ENCODE measurements around the gene PARK7.
A peak's percentile ranks its signal among the peaks of the same experiment; 100 is the strongest.

Gene PARK7

GRCh38 chr1:7992885-7993284, 31.4 kb downstream of the PARK7 start:
- H3K9ac ChIP-seq (ENCODE audit: low read depth in 1 of 2, low read length in 2 of 2), result no peak overlapping the region
- no peak overlapping the region for H3K27ac ChIP-seq (ENCODE audit: low read depth in 2 of 2, low read length in 2 of 2)
- no peaks in the 10 kb centered on the region for H3K27me3 ChIP-seq (ENCODE audit: control insufficient read depth in 2 of 2, insufficient read depth in 2 of 2, low read length in 2 of 2)
- no peaks in the 10 kb centered on the region for H3K4me1 ChIP-seq (ENCODE audit: control insufficient read depth in 2 of 2, insufficient read depth in 2 of 2, low read length in 2 of 2)
- H3K36me3 ChIP-seq (ENCODE audit: control insufficient read depth in 2 of 2, insufficient read depth in 2 of 2, low read length in 2 of 2), result peaks cover 0 to 8% of the 10 kb centered on the region in 2 donors
- no peak overlapping the region for H3K4me3 ChIP-seq (ENCODE audit: low read length in 2 of 2)
- H3K9me3 ChIP-seq (ENCODE audit: control insufficient read depth in 2 of 2, low read length in 2 of 2), result no peaks in the 10 kb centered on the region

- no peak overlapping the region for H3K9ac ChIP-seq (ENCODE audit: low read depth in 1 of 2, low read length in 2 of 2)
- no peak overlapping the region for H3K4me3 ChIP-seq (ENCODE audit: low read length in 2 of 2)
- no peak overlapping the region for H3K27ac ChIP-seq (ENCODE audit: low read depth in 2 of 2, low read length in 2 of 2)
- no peaks in the 10 kb centered on the region for H3K9me3 ChIP-seq (ENCODE audit: control insufficient read depth in 2 of 2, low read length in 2 of 2)
- no peaks in the 10 kb centered on the region for H3K4me1 ChIP-seq (ENCODE audit: control insufficient read depth in 2 of 2, insufficient read depth in 2 of 2, low read length in 2 of 2)
- H3K27me3 ChIP-seq (ENCODE audit: control insufficient read depth in 2 of 2, insufficient read depth in 2 of 2, low read length in 2 of 2), result no peaks in the 10 kb centered on the region
- H3K36me3 ChIP-seq (ENCODE audit: control insufficient read depth in 2 of 2, insufficient read depth in 2 of 2, low read length in 2 of 2), result peaks cover 0 to 7% of the 10 kb centered on the region in 2 donors
These were observed 32.3 kb downstream of the PARK7 start for GRCh38 chr1:7993593-7994479.

- peaks cover 0 to 7% of the 10 kb centered on the region in 2 donors for H3K36me3 ChIP-seq (ENCODE audit: control insufficient read depth in 2 of 2, insufficient read depth in 2 of 2, low read length in 2 of 2)
- H3K9ac ChIP-seq (ENCODE audit: low read depth in 1 of 2, low read length in 2 of 2), result no peak overlapping the region
- no peaks in the 10 kb centered on the region for H3K9me3 ChIP-seq (ENCODE audit: control insufficient read depth in 2 of 2, low read length in 2 of 2)
- H3K4me3 ChIP-seq (ENCODE audit: low read length in 2 of 2), result no peak overlapping the region
- H3K4me1 ChIP-seq (ENCODE audit: control insufficient read depth in 2 of 2, insufficient read depth in 2 of 2, low read length in 2 of 2), result no peaks in the 10 kb centered on the region
- H3K27ac ChIP-seq (ENCODE audit: low read depth in 2 of 2, low read length in 2 of 2), result no peak overlapping the region
- H3K27me3 ChIP-seq (ENCODE audit: control insufficient read depth in 2 of 2, insufficient read depth in 2 of 2, low read length in 2 of 2), result no peaks in the 10 kb centered on the region
These were observed 33.3 kb downstream of the PARK7 start for GRCh38 chr1:7994827-7995226.

GRCh38 chr1:7995437-7995836, 33.9 kb downstream of the PARK7 start:
- no peak overlapping the region for H3K27ac ChIP-seq (ENCODE audit: low read depth in 2 of 2, low read length in 2 of 2)
- no peaks in the 10 kb centered on the region for H3K27me3 ChIP-seq (ENCODE audit: control insufficient read depth in 2 of 2, insufficient read depth in 2 of 2, low read length in 2 of 2)
- H3K4me3 ChIP-seq (ENCODE audit: low read length in 2 of 2), result no peak overlapping the region
- no peaks in the 10 kb centered on the region for H3K4me1 ChIP-seq (ENCODE audit: control insufficient read depth in 2 of 2, insufficient read depth in 2 of 2, low read length in 2 of 2)
- H3K36me3 ChIP-seq (ENCODE audit: control insufficient read depth in 2 of 2, insufficient read depth in 2 of 2, low read length in 2 of 2), result peaks cover 0 to 2% of the 10 kb centered on the region in 2 donors
- H3K9me3 ChIP-seq (ENCODE audit: control insufficient read depth in 2 of 2, low read length in 2 of 2), result no peaks in the 10 kb centered on the region
- no peak overlapping the region for H3K9ac ChIP-seq (ENCODE audit: low read depth in 1 of 2, low read length in 2 of 2)

GRCh38 chr1:8002329-8002910, 40.9 kb downstream of the PARK7 start:
- H3K4me1 ChIP-seq (ENCODE audit: control insufficient read depth in 2 of 2, insufficient read depth in 2 of 2, low read length in 2 of 2), result peaks cover 0 to 12% of the 10 kb centered on the region in 2 donors
- no peaks in the 10 kb centered on the region for H3K36me3 ChIP-seq (ENCODE audit: control insufficient read depth in 2 of 2, insufficient read depth in 2 of 2, low read length in 2 of 2)
- no peak overlapping the region for H3K4me3 ChIP-seq (ENCODE audit: low read length in 2 of 2)
- no peaks in the 10 kb centered on the region for H3K27me3 ChIP-seq (ENCODE audit: control insufficient read depth in 2 of 2, insufficient read depth in 2 of 2, low read length in 2 of 2)
- no peak overlapping the region for H3K27ac ChIP-seq (ENCODE audit: low read depth in 2 of 2, low read length in 2 of 2)
- H3K9ac ChIP-seq (ENCODE audit: low read depth in 1 of 2, low read length in 2 of 2), result no peak overlapping the region
- no peaks in the 10 kb centered on the region for H3K9me3 ChIP-seq (ENCODE audit: control insufficient read depth in 2 of 2, low read length in 2 of 2)

GRCh38 chr1:8002921-8003320, 41.4 kb downstream of the PARK7 start:
- no peak overlapping the region for H3K27ac ChIP-seq (ENCODE audit: low read depth in 2 of 2, low read length in 2 of 2)

GRCh38 chr1:8003438-8004112, 42.1 kb downstream of the PARK7 start:
- Histone ChIP-seq H3K27me3 (ENCODE audit: control insufficient read depth in 2 of 2, insufficient read depth in 2 of 2, low read length in 2 of 2) (no peaks in the 10 kb centered on the region), H3K27ac (ENCODE audit: low read depth in 2 of 2, low read length in 2 of 2) (no peak overlapping the region), H3K36me3 (ENCODE audit: control insufficient read depth in 2 of 2, insufficient read depth in 2 of 2, low read length in 2 of 2) (no peaks in the 10 kb centered on the region), H3K4me1 (ENCODE audit: control insufficient read depth in 2 of 2, insufficient read depth in 2 of 2, low read length in 2 of 2) (peaks cover 0 to 12% of the 10 kb centered on the region in 2 donors), H3K9ac (ENCODE audit: low read depth in 1 of 2, low read length in 2 of 2) (no peak overlapping the region), H3K4me3 (ENCODE audit: low read length in 2 of 2) (no peak overlapping the region), H3K9me3 (ENCODE audit: control insufficient read depth in 2 of 2, low read length in 2 of 2) (no peaks in the 10 kb centered on the region)

More at GRCh38 chr1:8002921-8003320, 41.4 kb downstream of the PARK7 start:
- no peaks in the 10 kb centered on the region for H3K36me3 ChIP-seq (ENCODE audit: control insufficient read depth in 2 of 2, insufficient read depth in 2 of 2, low read length in 2 of 2)
- H3K9ac ChIP-seq (ENCODE audit: low read depth in 1 of 2, low read length in 2 of 2), result no peak overlapping the region
- H3K4me3 ChIP-seq (ENCODE audit: low read length in 2 of 2), result no peak overlapping the region
- peaks cover 0 to 12% of the 10 kb centered on the region in 2 donors for H3K4me1 ChIP-seq (ENCODE audit: control insufficient read depth in 2 of 2, insufficient read depth in 2 of 2, low read length in 2 of 2)
- H3K9me3 ChIP-seq (ENCODE audit: control insufficient read depth in 2 of 2, low read length in 2 of 2), result no peaks in the 10 kb centered on the region
- no peaks in the 10 kb centered on the region for H3K27me3 ChIP-seq (ENCODE audit: control insufficient read depth in 2 of 2, insufficient read depth in 2 of 2, low read length in 2 of 2)

- Histone ChIP-seq H3K9me3 (ENCODE audit: control insufficient read depth in 2 of 2, low read length in 2 of 2) (no peaks in the 10 kb centered on the region), H3K36me3 (ENCODE audit: control insufficient read depth in 2 of 2, insufficient read depth in 2 of 2, low read length in 2 of 2) (no peaks in the 10 kb centered on the region), H3K27me3 (ENCODE audit: control insufficient read depth in 2 of 2, insufficient read depth in 2 of 2, low read length in 2 of 2) (no peaks in the 10 kb centered on the region), H3K4me3 (ENCODE audit: low read length in 2 of 2) (no peak overlapping the region), H3K9ac (ENCODE audit: low read depth in 1 of 2, low read length in 2 of 2) (no peak overlapping the region), H3K4me1 (ENCODE audit: control insufficient read depth in 2 of 2, insufficient read depth in 2 of 2, low read length in 2 of 2) (peaks cover 0 to 12% of the 10 kb centered on the region in 2 donors), H3K27ac (ENCODE audit: low read depth in 2 of 2, low read length in 2 of 2) (peak overlapping the region in 1 of 2 donors; percentile 11)
These were observed 42.7 kb downstream of the PARK7 start for GRCh38 chr1:8004113-8004802.

GRCh38 chr1:8004803-8005573, 43.5 kb downstream of the PARK7 start:
- Histone ChIP-seq H3K36me3 (ENCODE audit: control insufficient read depth in 2 of 2, insufficient read depth in 2 of 2, low read length in 2 of 2) (peaks cover 0 to 1% of the 10 kb centered on the region in 2 donors), H3K27me3 (ENCODE audit: control insufficient read depth in 2 of 2, insufficient read depth in 2 of 2, low read length in 2 of 2) (no peaks in the 10 kb centered on the region), H3K4me3 (ENCODE audit: low read length in 2 of 2) (no peak overlapping the region), H3K4me1 (ENCODE audit: control insufficient read depth in 2 of 2, insufficient read depth in 2 of 2, low read length in 2 of 2) (peaks cover 0 to 12% of the 10 kb centered on the region in 2 donors), H3K27ac (ENCODE audit: low read depth in 2 of 2, low read length in 2 of 2) (peak overlapping the region; percentile 23 to 32), H3K9me3 (ENCODE audit: control insufficient read depth in 2 of 2, low read length in 2 of 2) (no peaks in the 10 kb centered on the region), H3K9ac (ENCODE audit: low read depth in 1 of 2, low read length in 2 of 2) (no peak overlapping the region)
